ENCODE measurements around the gene MXD1.

MXD1 gene

DNA sequence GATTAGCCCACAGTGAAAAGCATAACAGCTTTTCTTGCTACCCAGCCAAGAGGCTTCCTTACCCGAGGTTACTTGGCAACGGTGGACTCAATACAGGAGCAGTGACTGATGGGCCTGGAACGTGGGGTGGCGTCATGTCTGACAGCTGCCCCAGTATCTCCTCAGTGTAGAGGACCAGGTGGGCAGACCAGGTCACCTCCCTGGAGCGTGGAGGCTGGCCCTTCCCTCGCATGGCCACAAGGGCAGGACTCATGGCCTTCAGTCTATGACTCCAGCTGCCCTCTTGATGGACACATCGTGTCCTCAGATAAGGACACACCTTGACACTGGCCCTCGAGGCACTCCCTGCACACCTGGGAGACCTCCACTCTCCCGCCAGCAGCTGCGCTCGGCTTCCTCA lies 40.1 kb downstream of the MXD1 start:
- DNase-seq, result no peak

GRCh38 chr2:69956475-69956979 lies 41.6 kb downstream of the MXD1 start:
- no peak for DNase-seq

GRCh38 chr2:69957965-69958364 lies 43.1 kb downstream of the MXD1 start:
- DNase-seq, result no peak

DNA sequence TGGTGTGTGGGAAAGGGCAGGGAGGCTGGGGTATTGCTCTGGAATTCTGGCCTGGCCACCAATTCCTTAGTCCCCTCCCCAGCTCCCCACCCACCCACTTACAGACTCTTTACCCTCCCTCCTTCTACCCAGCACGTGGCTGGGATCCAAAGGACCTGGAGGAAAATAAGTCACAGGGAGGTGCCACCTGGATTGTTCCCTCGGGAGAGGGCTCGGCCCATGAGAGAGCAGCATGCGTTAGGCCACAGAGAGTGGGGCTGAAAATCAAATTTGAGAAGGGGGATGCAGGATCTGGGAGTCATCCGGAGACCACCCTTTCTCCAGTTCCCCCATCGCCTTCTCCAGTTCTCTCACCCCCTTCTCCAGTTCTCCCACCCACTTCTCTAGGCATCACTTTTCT lies 43.6 kb downstream of the MXD1 start:
- no peak for DNase-seq

DNA sequence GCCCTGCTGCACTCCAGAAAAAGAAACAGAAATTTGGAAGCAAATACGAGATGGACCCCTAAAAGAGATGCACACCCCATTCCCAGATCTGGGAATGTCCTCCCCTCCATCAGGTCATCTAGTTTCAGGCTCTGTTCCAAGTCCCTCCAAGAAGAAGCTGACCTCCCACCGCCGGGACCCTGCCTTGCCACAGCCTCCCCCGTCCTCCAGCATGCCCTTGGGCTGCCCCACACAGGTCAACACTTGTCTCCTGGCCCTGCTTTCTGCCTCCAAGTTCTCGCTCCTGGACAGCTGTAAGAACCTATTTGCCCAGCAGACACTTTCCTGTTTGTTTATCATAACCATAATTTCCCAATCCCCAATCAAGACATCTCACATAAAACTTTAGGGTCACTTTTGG lies 44.5 kb downstream of the MXD1 start:
- DNase-seq, result no peak

- DNase-seq, result no peak
Measured at GRCh38 chr2:69960821-69961220, 45.9 kb downstream of the MXD1 start.

GRCh38 chr2:69961496-69961895 lies 46.6 kb downstream of the MXD1 start, which contains the start of gene ASPRV1:
TSS of gene ASPRV1 (minus strand) at chr2:69961631. CDS start at chr2:69961436, 195 bp downstream.
- no peak for DNase-seq

DNA sequence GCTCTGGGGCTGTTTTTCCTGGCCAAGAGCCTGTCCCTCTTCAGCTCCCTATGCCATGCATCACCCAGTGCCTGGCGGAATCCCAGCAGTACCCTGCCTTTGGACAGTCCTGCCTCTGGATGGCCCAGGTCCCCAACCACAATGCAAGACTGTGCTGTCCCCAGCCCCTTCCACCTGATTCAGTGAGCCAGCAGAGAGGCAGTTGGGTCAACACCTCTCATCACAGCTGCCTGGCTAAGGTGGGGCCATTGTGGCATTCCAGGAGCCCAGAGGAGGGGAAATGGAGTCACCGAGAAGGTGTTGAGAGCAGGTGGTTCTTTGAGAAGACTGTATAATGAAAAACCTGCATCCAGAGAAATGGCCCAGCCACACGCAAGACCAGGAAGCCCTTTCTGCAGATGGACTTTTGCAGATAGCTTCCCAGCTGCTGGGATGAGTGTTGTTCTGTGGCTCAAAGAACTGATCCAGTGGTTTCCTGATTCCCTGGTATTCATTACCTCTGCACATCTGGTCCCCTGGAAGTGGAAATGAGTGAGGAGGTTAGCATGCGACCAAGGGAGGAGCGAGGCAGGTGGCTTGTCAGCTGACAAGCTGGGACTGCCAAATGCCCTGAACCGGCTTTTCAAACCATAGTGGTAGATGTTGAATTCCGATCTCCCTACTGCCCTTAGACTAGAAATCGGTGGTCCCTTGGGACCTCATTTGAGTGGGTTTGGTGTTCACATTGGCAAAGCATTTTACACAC lies 48.2 kb downstream of the MXD1 start:
- DNase-seq, result no peak

DNA sequence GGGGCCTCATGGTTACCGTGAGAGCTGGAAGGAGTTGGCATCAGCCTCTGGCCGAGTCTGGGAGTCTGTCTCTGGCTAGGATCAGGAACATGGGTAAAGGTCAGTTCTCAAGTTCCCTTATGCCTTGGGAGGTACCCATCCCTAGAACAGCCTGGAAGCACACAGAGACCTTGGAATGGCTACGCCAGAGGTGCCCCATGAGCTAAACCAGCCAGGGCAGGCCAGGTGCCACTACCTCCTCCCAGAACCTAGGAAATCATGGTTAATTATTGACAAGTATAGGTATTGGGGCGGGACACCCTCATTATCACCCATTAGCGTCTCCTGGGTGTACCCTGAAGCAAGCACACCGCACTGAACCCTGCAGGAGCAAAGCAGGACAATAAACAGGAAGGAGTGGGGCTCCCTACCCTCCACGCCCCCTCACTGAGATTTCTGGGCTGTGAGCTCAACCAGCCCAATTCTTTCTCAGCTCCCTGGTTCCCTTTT lies 49.5 kb downstream of the MXD1 start:
- DNase-seq, result no peak

GRCh38 chr2:69965756-69966445 lies 51.0 kb downstream of the MXD1 start:
- DNase-seq, result no peak

DNA sequence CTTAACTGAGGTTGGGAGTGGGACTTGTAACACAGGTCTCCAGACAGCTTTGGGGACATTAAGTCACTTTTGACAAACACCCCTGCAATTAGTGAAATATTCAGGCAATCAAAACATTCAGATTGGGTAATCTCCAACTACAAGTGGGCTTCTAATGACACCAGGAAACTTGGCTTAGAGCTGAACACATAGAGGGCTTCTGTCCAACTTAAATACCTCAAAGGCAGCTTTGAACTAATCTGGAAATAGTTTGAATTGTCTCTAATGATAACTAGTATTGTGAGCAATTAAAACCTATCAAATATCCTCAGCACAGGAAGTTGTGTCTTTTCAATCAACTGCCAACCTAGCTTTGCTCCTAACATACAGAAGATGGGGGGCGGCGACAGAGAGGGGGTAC lies 51.6 kb downstream of the MXD1 start:
- DNase-seq, result no peak

DNA sequence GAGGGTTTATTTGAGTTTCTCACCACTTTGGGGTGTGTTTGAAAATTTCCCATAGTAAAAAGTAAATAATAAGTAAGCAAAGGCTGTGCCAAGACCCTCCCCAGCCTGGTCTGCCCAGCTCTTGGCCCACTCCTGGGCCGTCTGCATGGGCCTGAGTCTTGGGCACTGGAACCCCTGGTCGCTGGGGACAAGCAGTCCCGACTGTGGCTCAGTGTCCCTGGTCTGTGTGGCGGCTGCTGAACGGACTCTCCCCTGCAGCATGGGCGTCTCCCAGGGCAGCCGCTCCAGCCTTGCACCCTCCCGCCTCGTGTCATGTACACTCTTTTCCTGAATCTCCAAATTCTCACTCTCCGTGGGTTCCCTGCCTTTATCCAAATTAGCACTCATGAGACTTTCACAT lies 53.7 kb downstream of the MXD1 start:
- DNase-seq, result no peak

DNA sequence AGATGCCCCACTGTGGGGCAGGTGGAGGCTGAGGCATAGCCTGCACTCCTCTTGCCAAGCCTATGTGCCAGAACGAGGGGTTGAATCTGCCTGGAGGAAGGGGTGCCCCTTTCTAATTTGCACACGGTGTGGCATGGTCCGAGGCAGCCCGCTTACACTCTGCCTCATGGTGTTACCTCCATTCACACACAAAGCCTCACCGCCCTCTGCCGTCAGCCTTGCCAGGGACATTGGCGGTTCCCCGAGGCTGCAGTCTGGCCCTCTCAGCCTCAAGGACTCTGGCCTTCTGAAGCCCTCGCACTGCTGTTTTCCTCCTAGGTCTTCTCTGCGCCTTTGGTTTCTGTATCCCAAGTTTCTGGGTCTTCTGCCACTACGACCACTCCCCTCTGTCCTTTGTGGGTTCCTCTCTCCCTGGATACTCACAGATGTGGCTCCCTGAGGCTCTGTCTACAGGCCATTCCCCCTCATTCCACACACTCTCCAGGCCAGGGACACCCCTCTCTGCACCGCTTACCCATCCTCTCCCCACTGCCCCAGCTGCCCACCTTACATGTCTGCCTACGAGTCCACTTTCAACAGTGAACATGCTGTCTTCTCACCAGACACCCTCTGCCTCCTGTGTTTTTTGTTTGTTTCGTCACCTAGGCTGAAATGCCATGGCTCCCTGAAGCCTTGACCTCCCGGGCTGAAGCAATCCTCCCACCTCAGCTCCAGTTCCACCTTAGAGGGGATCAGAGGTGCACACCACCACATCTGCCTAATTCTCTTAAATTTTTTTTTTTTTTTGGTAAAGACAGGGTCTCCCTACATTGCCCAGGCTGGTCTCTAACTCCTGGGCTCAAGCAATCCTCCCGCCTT lies 54.4 kb downstream of the MXD1 start:
- no peak for DNase-seq

DNA sequence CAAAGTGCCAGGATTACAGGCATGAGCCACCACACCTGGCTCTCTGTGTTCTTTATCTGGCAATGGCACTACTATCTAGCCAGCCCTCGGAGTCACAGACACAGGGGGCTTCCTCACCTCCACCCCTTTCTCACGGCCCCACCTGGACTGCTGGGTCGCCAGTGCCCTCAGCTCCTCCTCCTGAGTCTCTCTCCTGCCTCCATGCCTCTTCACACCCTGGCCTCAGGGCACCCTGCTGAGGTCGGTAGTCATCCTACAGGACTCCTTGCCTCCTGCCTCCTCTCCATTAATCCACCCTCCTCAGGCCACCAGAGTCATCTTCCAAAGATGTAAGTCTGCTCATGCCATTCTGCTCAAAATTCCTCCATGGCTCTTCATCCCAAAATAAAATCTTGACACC lies 55.1 kb downstream of the MXD1 start:
- no peak for DNase-seq

DNA sequence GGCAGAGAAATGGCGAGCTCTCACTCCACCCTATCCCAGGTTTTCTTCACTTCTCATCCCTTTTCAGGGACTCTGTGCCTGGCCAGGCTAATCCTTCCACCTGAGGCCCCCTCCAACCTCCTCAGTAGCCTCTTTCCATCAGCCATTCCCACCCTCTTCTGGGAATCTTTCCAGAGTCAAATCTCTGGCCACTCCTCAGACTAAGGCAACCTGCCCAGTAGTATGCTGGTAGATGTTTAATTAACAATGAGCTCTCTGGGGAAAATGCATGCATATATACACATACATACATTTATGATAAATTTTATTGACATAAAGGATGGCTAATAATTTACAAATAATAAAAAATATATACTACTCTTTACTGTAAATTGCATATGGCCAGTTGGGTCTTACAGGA lies 57.9 kb downstream of the MXD1 start:
- no peak for DNase-seq

DNA sequence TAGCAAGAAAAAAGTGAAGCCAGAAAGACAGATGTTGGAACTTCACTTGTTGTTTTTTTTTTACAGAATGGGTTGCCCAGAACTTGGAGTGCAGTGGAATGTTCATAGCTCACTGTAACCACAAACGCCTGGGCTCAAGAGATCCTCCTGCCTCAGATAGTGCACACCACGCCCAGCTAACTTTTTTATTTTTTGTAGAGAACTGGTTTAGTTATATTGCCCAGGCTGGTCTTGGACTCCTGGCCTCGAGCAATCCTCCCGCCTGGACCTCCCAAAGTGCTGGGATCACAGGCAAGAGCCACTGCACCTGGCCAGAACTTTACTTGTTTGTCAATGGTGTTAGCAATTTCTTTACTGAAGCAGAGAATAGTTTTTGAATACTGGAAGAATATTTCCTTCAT lies 58.4 kb downstream of the MXD1 start:
- DNase-seq, result no peak

- no peak for DNase-seq
Measured at GRCh38 chr2:69975136-69975852, 60.4 kb downstream of the MXD1 start.

DNA sequence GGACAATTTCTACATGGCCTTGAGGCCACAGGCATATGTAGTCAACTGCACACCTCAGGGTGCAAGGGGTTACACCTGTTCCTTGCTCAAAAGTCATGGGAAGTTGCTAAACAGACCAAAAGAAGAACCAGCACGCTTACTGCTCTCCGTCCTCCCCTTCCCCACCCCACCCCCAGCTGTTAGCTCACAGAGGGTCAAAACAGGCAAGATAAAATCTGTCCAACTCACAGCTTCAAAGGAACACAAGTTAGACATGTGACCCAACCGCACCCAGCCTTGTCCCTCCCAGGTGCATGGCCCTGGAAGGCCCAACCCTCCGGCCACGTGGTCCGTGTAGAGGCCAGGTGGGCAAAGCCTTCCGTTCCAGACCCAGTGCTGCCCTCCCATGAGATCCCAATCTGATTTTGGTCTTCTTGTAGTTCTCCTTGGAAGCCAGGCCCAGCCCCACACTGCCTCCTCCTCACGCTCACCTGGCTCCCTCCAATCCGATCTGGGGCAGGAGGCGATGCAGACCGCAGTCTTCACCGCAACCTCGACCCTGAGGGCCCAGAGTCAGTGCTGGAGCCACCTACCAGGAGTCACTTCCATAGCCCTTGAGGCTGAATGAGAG lies 61.0 kb downstream of the MXD1 start:
- DNase-seq, result no peak

DNA sequence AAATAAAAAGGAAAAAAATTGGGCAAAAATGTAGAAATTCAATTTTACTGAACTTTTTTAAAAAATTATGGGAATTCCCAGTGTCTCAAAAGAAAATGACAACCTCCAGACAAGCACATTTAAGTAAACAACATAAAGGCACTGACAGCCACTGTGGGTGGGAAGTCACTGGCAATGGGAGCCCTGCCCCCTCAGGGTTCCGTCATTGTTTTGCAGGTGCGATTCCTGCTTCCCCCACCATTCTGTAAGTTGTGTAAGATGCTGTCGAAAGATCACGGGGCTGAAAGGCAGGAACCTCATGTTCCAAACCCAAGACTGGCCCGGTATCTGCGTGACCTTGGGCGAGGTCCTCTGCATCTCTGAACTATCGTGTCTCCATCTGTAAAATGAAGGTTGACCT lies 62.3 kb downstream of the MXD1 start:
- no peak for DNase-seq

GRCh38 chr2:69977906-69978482 lies 63.1 kb downstream of the MXD1 start:
- no peak for DNase-seq
